IMR-90 (cell line): Measurements from ENCODE around the gene PCGF3. TPM values are rescaled to one million over a fixed set of nuclear protein-coding genes. Genes with fewer than 3 reads are reported as not detected.

Experiments used
- ATAC-seq: fragments of 200-7000 bp; cut with Tn5 transposase; 2 replicates; pipeline ENCODE4 v1.9.1; 2020; ENCODE audit warnings: low read depth, mild to moderate bottlenecking, moderate library complexity
- BruUV-seq: library from RNA; stranded (reverse); fragments of 400-500 nt; replicated peaks from 2 replicates; lab custom pipeline; 2021; lab: Mats Ljungman, UMichigan
- CTCF ChIA-PET: fragments of 300-600 bp; formaldehyde crosslinking; extraction: SDS; loops from one replicate; lab custom pipeline; 2021; ENCODE audit warnings: antibody characterized with exemption; lab: Yijun Ruan, JAX
- POLR2A ChIA-PET: fragments of 300-600 bp; sonication (Branson Sonifier 250); formaldehyde crosslinking; loops from one replicate; lab custom pipeline; 2022; ENCODE audit warnings: antibody characterized with exemption; ENCODE audit not compliant: unreplicated experiment; lab: Charles Lee
- DNase-seq: peaks from one replicate; pipeline ENCODE4 v3.0.0; 2013
- H2AFZ ChIP-seq: replicated peaks from 2 replicates; pipeline ENCODE3; 2013; ENCODE audit warnings: low read length, mild to moderate bottlenecking; ENCODE audit not compliant: poor library complexity
- H2AK5ac ChIP-seq: 2 replicates; pipeline ENCODE4 v1.6.1; 2013; ENCODE audit warnings: low read depth, low read length, inconsistent platforms
- H2AK9ac ChIP-seq: replicated peaks from 2 replicates; pipeline ENCODE3; 2013; ENCODE audit warnings: mild to moderate bottlenecking, low read depth, low read length, moderate library complexity; ENCODE audit not compliant: poor library complexity
- H2BK120ac ChIP-seq: 2 replicates; pipeline ENCODE4 v1.6.1; 2013; ENCODE audit warnings: low read depth, low read length, inconsistent platforms
- H2BK15ac ChIP-seq: 3 replicates; pipeline ENCODE4 v1.6.1; 2013; ENCODE audit warnings: low read depth, low read length, inconsistent platforms
- H2BK20ac ChIP-seq: 2 replicates; pipeline ENCODE4 v1.6.1; 2013; ENCODE audit warnings: low read depth, mild to moderate bottlenecking, inconsistent platforms, low read length, moderate library complexity
- H2BK5ac ChIP-seq: 2 replicates; pipeline ENCODE4 v1.6.1; 2013; ENCODE audit warnings: mild to moderate bottlenecking, low read depth, low read length, inconsistent platforms; ENCODE audit not compliant: poor library complexity, severe bottlenecking
- H3K14ac ChIP-seq: replicated peaks from 2 replicates; pipeline ENCODE4 v1.6.1; 2013; ENCODE audit warnings: low read depth, low read length, inconsistent platforms
- H3K18ac ChIP-seq: 2 replicates; pipeline ENCODE4 v1.6.1; 2013; ENCODE audit warnings: low read depth, low read length, control low read depth
- H3K23ac ChIP-seq: 2 replicates; pipeline ENCODE4 v1.6.1; 2013; ENCODE audit warnings: low read depth, low read length, inconsistent platforms
- H3K27ac ChIP-seq: 2 replicates; pipeline ENCODE4 v1.5.1; 2013; ENCODE audit warnings: mild to moderate bottlenecking, control low read depth, low read length; ENCODE audit not compliant: insufficient read depth
- H3K27me3 ChIP-seq: 2 replicates; pipeline ENCODE4 v1.6.1; 2013; ENCODE audit warnings: low read length; ENCODE audit not compliant: control insufficient read depth, insufficient read depth
- H3K36me3 ChIP-seq: 2 replicates; pipeline ENCODE4 v1.6.1; 2013; ENCODE audit warnings: low read length, mixed read lengths; ENCODE audit not compliant: control insufficient read depth, insufficient read depth
- H3K4ac ChIP-seq: 2 replicates; pipeline ENCODE4 v1.6.1; 2013; ENCODE audit warnings: low read depth, low read length, inconsistent platforms
- H3K4me1 ChIP-seq: 2 replicates; pipeline ENCODE4 v1.6.1; 2013; ENCODE audit warnings: low read length, mixed read lengths; ENCODE audit not compliant: control insufficient read depth, insufficient read depth
- H3K4me2 ChIP-seq: 2 replicates; pipeline ENCODE4 v1.6.1; 2013; ENCODE audit warnings: low read depth, mild to moderate bottlenecking, control low read depth, low read length, moderate library complexity
- H3K4me3 ChIP-seq: 2 replicates; pipeline ENCODE4 v1.5.1; 2013; ENCODE audit warnings: low read depth, mild to moderate bottlenecking, control low read depth, low read length, moderate library complexity; ENCODE audit not compliant: insufficient read depth
- H3K56ac ChIP-seq: 2 replicates; pipeline ENCODE4 v1.6.1; 2013; ENCODE audit warnings: low read length, inconsistent platforms; ENCODE audit not compliant: insufficient read depth; ENCODE audit errors: extremely low read depth
- H3K79me1 ChIP-seq, 2 experiments: 2 replicates each; pipeline ENCODE4 v1.6.1; 2013; ENCODE audit warnings: low read length in 2 of 2, inconsistent platforms in 1 of 2, low read depth in 1 of 2
- H3K9ac ChIP-seq: 2 replicates; pipeline ENCODE4 v1.6.1; 2013; ENCODE audit warnings: low read depth, low read length, control low read depth
- H3K9me1 ChIP-seq: 2 replicates; pipeline ENCODE4 v1.6.1; 2013; ENCODE audit warnings: low read length, inconsistent platforms; ENCODE audit not compliant: insufficient read depth
- H3K9me3 ChIP-seq: 2 replicates; pipeline ENCODE4 v1.6.1; 2013; ENCODE audit warnings: low read length; ENCODE audit not compliant: control insufficient read depth, insufficient read depth
- H4K20me1 ChIP-seq: 2 replicates; pipeline ENCODE4 v1.6.1; 2013; ENCODE audit warnings: low read length, inconsistent platforms; ENCODE audit not compliant: insufficient read depth
- H4K5ac ChIP-seq: 2 replicates; pipeline ENCODE4 v1.6.1; 2013; ENCODE audit warnings: mild to moderate bottlenecking, low read depth, low read length, control low read depth
- H4K8ac ChIP-seq, 2 experiments: 2 replicates each; pipeline ENCODE4 v1.6.1; 2013; ENCODE audit warnings: low read depth in 2 of 2, low read length in 2 of 2, control low read depth in 1 of 2, inconsistent platforms in 1 of 2
- H4K91ac ChIP-seq: 2 replicates; pipeline ENCODE4 v1.6.1; 2013; ENCODE audit warnings: low read depth, low read length, inconsistent platforms; ENCODE audit not compliant: insufficient read depth
- BHLHE40 ChIP-seq: fragments of 150-350 bp; IDR thresholded peaks from 2 replicates; pipeline ENCODE4 v1.6.1; 2016; ENCODE audit warnings: mild to moderate bottlenecking, low read depth, low read length
- CEBPB ChIP-seq: IDR thresholded peaks from 2 replicates; pipeline ENCODE4 v1.6.1; 2012; ENCODE audit warnings: low read depth, low read length, improper control_type of control experiment
- CHD1 ChIP-seq: IDR thresholded peaks from 2 replicates; pipeline ENCODE4 v1.6.1; 2012; ENCODE audit warnings: low read depth, low read length, improper control_type of control experiment
- CTCF ChIP-seq: conservative IDR thresholded peaks from 2 replicates; pipeline ENCODE4 v1.5.1; 2012; ENCODE audit warnings: mild to moderate bottlenecking, low read depth, low read length, improper control_type of control experiment
- ELK1 ChIP-seq: fragments of 150-350 bp; IDR thresholded peaks from 2 replicates; pipeline ENCODE4 v1.6.1; 2016; ENCODE audit warnings: low read depth, mild to moderate bottlenecking, low read length, moderate library complexity, borderline replicate concordance
- FOS ChIP-seq: fragments of 150-350 bp; IDR thresholded peaks from 2 replicates; pipeline ENCODE4 v1.6.1; 2016; ENCODE audit warnings: low read depth, low read length
- MAFK ChIP-seq: IDR thresholded peaks from 2 replicates; pipeline ENCODE4 v1.6.1; 2012; ENCODE audit warnings: low read depth, low read length, improper control_type of control experiment
- MAZ ChIP-seq: IDR thresholded peaks from 2 replicates; pipeline ENCODE4 v1.6.1; 2012; ENCODE audit warnings: low read depth, mild to moderate bottlenecking, low read length, improper control_type of control experiment, moderate library complexity, borderline replicate concordance
- MXI1 ChIP-seq: IDR thresholded peaks from 2 replicates; pipeline ENCODE4 v1.6.1; 2012; ENCODE audit warnings: low read depth, mild to moderate bottlenecking, low read length, moderate library complexity, borderline replicate concordance
- NFE2L2 ChIP-seq: fragments of 150-350 bp; IDR thresholded peaks from 2 replicates; pipeline ENCODE4 v1.6.1; 2016; ENCODE audit warnings: low read depth, mild to moderate bottlenecking, low read length
- POLR2A ChIP-seq: IDR thresholded peaks from 2 replicates; pipeline ENCODE4 v1.6.1; 2012; ENCODE audit warnings: mild to moderate bottlenecking, low read depth, low read length
- RAD21 ChIP-seq: IDR thresholded peaks from 2 replicates; pipeline ENCODE4 v1.6.1; 2012; ENCODE audit warnings: low read length, improper control_type of control experiment
- RCOR1 ChIP-seq: IDR thresholded peaks from 2 replicates; pipeline ENCODE4 v1.6.1; 2012; ENCODE audit warnings: mild to moderate bottlenecking, low read length, improper control_type of control experiment; ENCODE audit not compliant: insufficient replicate concordance
- RFX5 ChIP-seq: IDR thresholded peaks from 2 replicates; pipeline ENCODE4 v1.8.0; 2012; ENCODE audit warnings: low read depth, mild to moderate bottlenecking, low read length, moderate library complexity
- SMC3 ChIP-seq: fragments of 150-350 bp; IDR thresholded peaks from 2 replicates; pipeline ENCODE4 v1.6.1; 2016; ENCODE audit warnings: low read depth, mild to moderate bottlenecking, antibody characterized with exemption, low read length, moderate library complexity
- USF2 ChIP-seq: fragments of 150-350 bp; IDR thresholded peaks from 2 replicates; pipeline ENCODE4 v1.6.1; 2017; ENCODE audit warnings: mild to moderate bottlenecking, antibody characterized with exemption, low read length, low read depth
- WGBS, 2 experiments: methylation state at CpG; one replicate each; pipeline versions ENCODE4 v1.1.5 to v1.1.7; 2013; ENCODE audit warnings: missing lambda C conversion rate in 2 of 2; ENCODE audit not compliant: insufficient read length in 1 of 2; ENCODE audit errors: extremely low coverage in 2 of 2; 5-methylcytosine and 5-hydroxymethylcytosine counted together
- dilution Hi-C: fragments of 300-500 bp; cut with HindIII; formaldehyde crosslinking; loops from one replicate; pipeline ENCODE4 v1.14.3; 2018; ENCODE audit warnings: low sequenced_read_pairs; ENCODE audit not compliant: unreplicated experiment
- in situ Hi-C: fragments of 300-500 bp; cut with MboI; formaldehyde crosslinking; loops from 3 replicates; pipeline ENCODE4 v1.14.3; 2019; ENCODE audit warnings: low sequenced_read_pairs, inconsistent platforms, mixed read lengths
- intact Hi-C: fragments of 100-400 bp; cut with micrococcal nuclease; formaldehyde crosslinking; loops from 2 replicates; pipeline ENCODE4 v1.10.0; 2022
- polyA plus RNA-seq, 3 experiments: library from polyadenylated mRNA; depleted of rRNA; stranded (reverse); fragments of >200 nt; gene quantifications; 2 replicates each; pipeline ENCODE4 v1.2.3, GENCODE V29; 2012; ENCODE audit warnings: low replicate concordance in 1 of 3
- total RNA-seq: library from RNA; depleted of rRNA; stranded (reverse); fragments of >200 nt; gene quantifications from 2 replicates; pipeline ENCODE4 v1.2.3, GENCODE V29; 2012

PCGF3 gene
- total and polyA plus RNA-seq, 2 of the 4 experiments (the other 2 are of a cell fraction) = 40.0 to 55.3 TPM

GRCh38 chr4:761086-761485 is 55.5 kb downstream of the PCGF3 start:
- WGBS, 2 experiments = 93% methylated on average over 12 of the region's 14 CpGs; no CpG with 5 or more reads in 1 of the 2 experiments
- no peak overlapping the region for H2BK15ac ChIP-seq
- CTCF ChIA-PET = no interaction called here
- no peak overlapping the region for H3K4me3 ChIP-seq
- H3K4ac ChIP-seq = no peak overlapping the region
- peaks cover 7 to 54% of the 10 kb centered on the region in 2 experiments; a peak in 3 of 4 replicates for H3K79me1 ChIP-seq
- no peak overlapping the region for H2AK5ac ChIP-seq
- no peak overlapping the region for H2AFZ ChIP-seq
- in situ Hi-C loops = no loop called here
- no peaks in the 10 kb centered on the region for H3K9me3 ChIP-seq
- peaks cover 7% of the 10 kb centered on the region; the same call in 1 of the 2 replicates for H3K9me1 ChIP-seq
- intact Hi-C loops = no loop called here
- no peak overlapping the region for H4K8ac ChIP-seq
- no peak for TF ChIP-seq FOS
- TF ChIP-seq MAZ = no peak
- no peak for TF ChIP-seq CTCF
- no peak for TF ChIP-seq BHLHE40
- TF ChIP-seq NFE2L2 = no peak
- no peak for TF ChIP-seq USF2
- no peak for TF ChIP-seq SMC3
- TF ChIP-seq MAFK = no peak
- no peak for TF ChIP-seq MXI1
- TF ChIP-seq RCOR1 = no peak
- TF ChIP-seq CHD1 = no peak
- no peak for TF ChIP-seq CEBPB
- TF ChIP-seq RFX5 = no peak
- TF ChIP-seq RAD21 = no peak
- TF ChIP-seq POLR2A = no peak
- TF ChIP-seq ELK1 = no peak
- no peak overlapping the region for H3K56ac ChIP-seq
- H3K27ac ChIP-seq = no peak overlapping the region
- no peak overlapping the region for H3K18ac ChIP-seq
- POLR2A ChIA-PET = no interaction called here
- no peak overlapping the region for H2BK20ac ChIP-seq
- peaks cover 57% of the 10 kb centered on the region for H3K36me3 ChIP-seq
- BruUV-seq = no TSS peak
- H3K4me1 ChIP-seq = peaks cover 2% of the 10 kb centered on the region; the same call in 1 of the 2 replicates
- H4K91ac ChIP-seq = no peak overlapping the region
- ATAC-seq (no peak), DNase-seq (no peak)
- H3K9ac ChIP-seq = no peak overlapping the region
- H3K27me3 ChIP-seq = no peaks in the 10 kb centered on the region
- dilution Hi-C loops = no loop called here
- H3K14ac ChIP-seq = no peak overlapping the region
- no peak overlapping the region for H2AK9ac ChIP-seq
- H4K5ac ChIP-seq = no peak overlapping the region
- H4K20me1 ChIP-seq = peaks cover 52% of the 10 kb centered on the region
- no peak overlapping the region for H2BK5ac ChIP-seq
- H2BK120ac ChIP-seq = no peak overlapping the region
- no peak overlapping the region for H3K4me2 ChIP-seq
- H3K23ac ChIP-seq = no peak overlapping the region
